ENCODE measurements around the gene RPP38. TPM values are rescaled to one million over a fixed set of nuclear protein-coding genes. Genes with fewer than 3 reads are reported as not detected.

RPP38 gene
- total and polyA plus RNA-seq, 2 of the 8 experiments (the other 6 are each of a cell fraction or from before 2014, with no cell fraction given): 20.8 to 23.3 TPM

DNA sequence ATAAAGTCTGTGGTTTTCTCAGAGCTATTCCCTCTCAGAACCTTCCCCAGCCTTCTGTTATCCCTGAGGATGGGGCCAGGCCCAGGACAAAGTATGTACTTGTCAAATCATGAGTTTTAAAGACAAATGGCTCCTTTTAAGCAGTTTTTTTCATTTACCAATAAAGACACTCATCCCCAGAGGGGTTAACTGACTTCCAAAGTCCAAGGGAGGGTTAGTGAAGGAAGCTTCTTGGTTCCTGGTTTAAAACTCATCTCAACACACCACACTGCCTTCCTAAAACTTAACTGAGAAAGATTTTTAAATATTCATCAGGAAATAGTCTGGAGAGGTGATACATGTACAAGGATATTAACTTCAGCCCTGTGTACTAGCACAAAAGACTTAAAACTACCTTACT lies 55.4 kb downstream of the RPP38 start:
- Histone ChIP-seq H2BK20ac (ENCODE audit: low read length) (no peak overlapping the region), H3K56ac (replicated peaks; ENCODE audit: insufficient read length, low read depth, low read length) (no peak overlapping the region), H2AFZ (ENCODE audit: low read length) (no peak overlapping the region), H3K18ac (ENCODE audit: extremely low read depth, low read length) (no peak overlapping the region), H3K23me2 (ENCODE audit: low read depth, low read length) (peaks cover 8% of the 10 kb centered on the region; the same call in 1 of the 2 replicates), H4K91ac (replicated peaks; ENCODE audit: insufficient read length, low read length) (no peak overlapping the region), H2BK5ac (ENCODE audit: low read depth, low read length) (no peak overlapping the region), H4K5ac (ENCODE audit: insufficient read length, low read depth, low read length) (no peak overlapping the region), H2AK5ac (ENCODE audit: low read depth, low read length) (no peak overlapping the region), H3K23ac (ENCODE audit: insufficient read length) (no peak overlapping the region), H3K79me2 (ENCODE audit: control insufficient read depth in 1 of 2, insufficient read depth in 2 of 2, low read length in 2 of 2) (peaks cover 0 to 12% of the 10 kb centered on the region in 2 experiments; a peak in 2 of 4 replicates), H3K4ac (replicated peaks; ENCODE audit: insufficient read length, low read depth, low read length) (no peak overlapping the region), H4K20me1 (replicated peaks in 1 of 2; ENCODE audit: control insufficient read depth in 1 of 2, insufficient read depth in 2 of 2, low read length in 2 of 2) (peaks cover 0 to 6% of the 10 kb centered on the region in 2 experiments), H3K27ac (ENCODE audit: low read depth, low read length) (no peak overlapping the region), H3K4me1 (replicated peaks in 1 of 4; ENCODE audit: control insufficient read depth in 3 of 4, insufficient read depth in 4 of 4, low read length in 3 of 4) (no peaks in the 10 kb centered on the region), H3K27me3 (replicated peaks in 1 of 4; ENCODE audit: control insufficient read depth in 3 of 4, extremely low read depth in 1 of 4, insufficient read depth in 3 of 4, low read length in 3 of 4) (no peaks in the 10 kb centered on the region; a peak in 1 of 7 replicates), H3K9me3 (ENCODE audit: insufficient read depth in 2 of 2, low read depth in 1 of 2, low read length in 1 of 2) (0 out of 4 replicates have a peak, but pooled peaks cover 0 to 4% of the 10 kb centered on the region in 2 experiments), H3K4me2 (ENCODE audit: insufficient read depth in 1 of 2, low read depth in 2 of 2, low read length in 2 of 2) (no peak overlapping the region), H2BK120ac (replicated peaks; ENCODE audit: low read depth, low read length) (no peak overlapping the region), H3K9ac (replicated peaks in 1 of 4; ENCODE audit: extremely low read depth in 1 of 4, low read depth in 3 of 4, low read length in 3 of 4) (no peak overlapping the region), H3K14ac (ENCODE audit: insufficient read length) (no peak overlapping the region), H4K8ac (ENCODE audit: extremely low read depth, insufficient read depth, low read length) (no peak overlapping the region), H2BK12ac (ENCODE audit: low read depth, low read length) (no peak overlapping the region), H2BK15ac (ENCODE audit: low read length) (no peak overlapping the region), H3K79me1 (ENCODE audit: low read depth, low read length) (no peaks in the 10 kb centered on the region), H3K36me3 (ENCODE audit: control insufficient read depth in 2 of 4, insufficient read depth in 4 of 4, low read length in 3 of 4) (no peaks in the 10 kb centered on the region), H3K4me3 (ENCODE audit: extremely low read depth in 1 of 4, insufficient read depth in 2 of 4, low read depth in 3 of 4, low read length in 4 of 4) (no peak overlapping the region)
- ChIA-PET POLR2A (ENCODE audit: partially characterized antibody) (interaction anchor here (1.1 to 1.2 kb wide), 3 partner anchors 10 to 15 kb away, joined by 3 to 4 read pairs (median 3); no protein-coding TSS in a partner anchor), CTCF (ENCODE audit: partially characterized antibody) (interaction anchor here (1.1 kb wide), 1 partner anchor 14 kb away, joined by 3 read pairs; no protein-coding TSS in a partner anchor)
- FAIRE-seq (no peak), DNase-seq (ENCODE audit: low read depth in 1 of 2, low spot score in 2 of 2) (no peak)
- TF ChIP-seq JUND (IDR thresholded peaks at IDR 0.05; ENCODE audit: low read length) (no peak), SP1 (IDR thresholded peaks at IDR 0.05; ENCODE audit: low read depth, low read length) (no peak), SIN3A (conservative IDR thresholded peaks at IDR 0.05 in 1 of 2, IDR thresholded peaks at IDR 0.05 in 1 of 2; ENCODE audit: low read depth in 1 of 2, low read length in 2 of 2) (no peak), SP4 (IDR thresholded peaks at IDR 0.05; ENCODE audit: low read length) (no peak), RAD21 (IDR thresholded peaks at IDR 0.05 in 1 of 2, conservative IDR thresholded peaks at IDR 0.05 in 1 of 2; ENCODE audit: low read depth in 2 of 2, low read length in 2 of 2) (no peak)
- TF ChIP-seq, protein P1, sequence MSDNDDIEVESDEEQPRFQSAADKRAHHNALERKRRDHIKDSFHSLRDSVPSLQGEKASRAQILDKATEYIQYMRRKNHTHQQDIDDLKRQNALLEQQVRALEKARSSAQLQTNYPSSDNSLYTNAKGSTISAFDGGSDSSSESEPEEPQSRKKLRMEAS (IDR thresholded peaks at IDR 0.05): no peak
